ENCODE results near the gene HINT2.

Gene HINT2

DNA sequence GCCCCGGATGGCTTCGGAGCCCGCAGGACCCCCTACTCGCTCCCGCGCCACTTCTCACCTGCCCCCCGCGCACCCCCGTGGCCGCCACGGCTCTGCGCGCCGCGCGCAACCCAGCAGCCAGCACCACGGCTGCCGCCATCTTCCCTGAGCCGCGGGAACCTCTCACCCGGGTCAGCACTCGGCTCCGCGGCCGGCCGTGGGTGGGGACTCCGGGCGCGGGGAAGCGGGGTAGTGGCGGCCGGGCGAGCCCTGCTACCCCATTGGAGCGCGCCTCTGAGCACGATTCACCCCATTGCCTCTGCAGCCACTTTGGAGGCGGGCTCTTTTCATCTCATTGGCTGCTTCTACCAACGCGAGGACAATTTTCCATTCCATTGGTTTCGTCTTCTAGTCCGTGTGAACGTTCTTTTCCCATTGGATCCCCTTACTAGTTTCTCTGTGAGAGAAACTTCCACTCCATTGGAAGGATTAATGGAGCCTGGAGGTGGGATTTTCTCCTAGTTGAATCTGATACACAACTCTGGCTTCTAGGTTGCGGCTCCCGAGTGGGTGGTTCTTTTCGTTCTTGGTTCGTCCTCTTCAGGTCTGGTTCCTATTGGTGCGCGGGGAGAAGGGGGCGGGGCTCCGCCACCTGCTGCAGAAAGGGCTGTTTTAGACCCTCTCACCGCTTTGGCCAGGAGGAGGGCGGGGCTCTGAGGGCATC is at the start of gene HINT2:
Gene HINT2, minus strand, starts transcription at position 202 of the 703 bp plus-strand sequence. Its CDS starts 63 bp downstream, at position 139.
- TF ChIP-seq, protein P1, sequence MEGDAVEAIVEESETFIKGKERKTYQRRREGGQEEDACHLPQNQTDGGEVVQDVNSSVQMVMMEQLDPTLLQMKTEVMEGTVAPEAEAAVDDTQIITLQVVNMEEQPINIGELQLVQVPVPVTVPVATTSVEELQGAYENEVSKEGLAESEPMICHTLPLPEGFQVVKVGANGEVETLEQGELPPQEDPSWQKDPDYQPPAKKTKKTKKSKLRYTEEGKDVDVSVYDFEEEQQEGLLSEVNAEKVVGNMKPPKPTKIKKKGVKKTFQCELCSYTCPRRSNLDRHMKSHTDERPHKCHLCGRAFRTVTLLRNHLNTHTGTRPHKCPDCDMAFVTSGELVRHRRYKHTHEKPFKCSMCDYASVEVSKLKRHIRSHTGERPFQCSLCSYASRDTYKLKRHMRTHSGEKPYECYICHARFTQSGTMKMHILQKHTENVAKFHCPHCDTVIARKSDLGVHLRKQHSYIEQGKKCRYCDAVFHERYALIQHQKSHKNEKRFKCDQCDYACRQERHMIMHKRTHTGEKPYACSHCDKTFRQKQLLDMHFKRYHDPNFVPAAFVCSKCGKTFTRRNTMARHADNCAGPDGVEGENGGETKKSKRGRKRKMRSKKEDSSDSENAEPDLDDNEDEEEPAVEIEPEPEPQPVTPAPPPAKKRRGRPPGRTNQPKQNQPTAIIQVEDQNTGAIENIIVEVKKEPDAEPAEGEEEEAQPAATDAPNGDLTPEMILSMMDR (conservative IDR thresholded peaks at IDR 0.05), result no peak
- H3K27ac ChIP-seq, result peak within 1 kb of the TSS; percentile 98

DNA sequence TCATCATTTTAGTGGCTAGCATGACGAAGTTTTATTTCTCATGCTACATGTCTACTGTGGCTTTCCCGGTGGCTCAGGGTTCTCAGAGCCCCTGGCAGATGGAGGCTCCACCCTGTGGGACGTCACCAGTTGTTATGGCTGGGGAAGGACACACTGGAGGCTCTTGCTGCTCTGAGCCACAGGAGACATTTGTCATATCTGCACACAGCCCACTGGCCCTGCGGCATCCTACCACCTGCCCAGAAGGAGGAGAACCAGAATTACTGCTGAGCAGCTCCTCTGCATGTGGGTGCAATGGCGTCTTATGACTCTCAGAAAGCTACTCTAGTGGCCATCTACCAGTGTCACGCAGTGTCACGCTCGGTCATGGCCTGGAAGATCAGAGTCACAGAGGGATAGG is 48.7 kb upstream of the HINT2 start:
- TF ChIP-seq, protein P1 (conservative IDR thresholded peaks at IDR 0.05), result no peak

DNA sequence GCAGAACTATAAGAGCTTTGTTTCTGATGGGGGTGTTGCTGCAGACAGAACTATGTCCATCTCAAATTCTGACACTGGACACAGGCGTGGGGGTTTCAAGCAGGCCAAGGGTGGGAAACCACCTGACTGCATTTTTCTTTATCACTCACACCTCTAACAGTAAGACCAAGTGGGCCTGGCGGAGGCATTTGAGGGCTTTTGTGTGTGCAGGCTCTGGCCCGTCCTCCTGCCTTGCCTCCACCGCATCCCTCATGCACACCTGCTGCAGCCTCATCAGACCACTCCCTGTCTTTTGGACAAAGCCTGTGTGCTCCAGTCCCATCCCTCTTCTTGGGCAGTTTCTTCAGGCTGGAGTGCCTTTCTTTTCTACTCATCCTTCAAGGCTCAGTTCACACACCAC is 47.5 kb upstream of the HINT2 start:
- TF ChIP-seq, protein P1 (conservative IDR thresholded peaks at IDR 0.05), result no peak
- H3K27ac ChIP-seq, result no peak overlapping the region

More for the DNA sequence above, 48.7 kb upstream of the HINT2 start:
- no peak overlapping the region for H3K27ac ChIP-seq

DNA sequence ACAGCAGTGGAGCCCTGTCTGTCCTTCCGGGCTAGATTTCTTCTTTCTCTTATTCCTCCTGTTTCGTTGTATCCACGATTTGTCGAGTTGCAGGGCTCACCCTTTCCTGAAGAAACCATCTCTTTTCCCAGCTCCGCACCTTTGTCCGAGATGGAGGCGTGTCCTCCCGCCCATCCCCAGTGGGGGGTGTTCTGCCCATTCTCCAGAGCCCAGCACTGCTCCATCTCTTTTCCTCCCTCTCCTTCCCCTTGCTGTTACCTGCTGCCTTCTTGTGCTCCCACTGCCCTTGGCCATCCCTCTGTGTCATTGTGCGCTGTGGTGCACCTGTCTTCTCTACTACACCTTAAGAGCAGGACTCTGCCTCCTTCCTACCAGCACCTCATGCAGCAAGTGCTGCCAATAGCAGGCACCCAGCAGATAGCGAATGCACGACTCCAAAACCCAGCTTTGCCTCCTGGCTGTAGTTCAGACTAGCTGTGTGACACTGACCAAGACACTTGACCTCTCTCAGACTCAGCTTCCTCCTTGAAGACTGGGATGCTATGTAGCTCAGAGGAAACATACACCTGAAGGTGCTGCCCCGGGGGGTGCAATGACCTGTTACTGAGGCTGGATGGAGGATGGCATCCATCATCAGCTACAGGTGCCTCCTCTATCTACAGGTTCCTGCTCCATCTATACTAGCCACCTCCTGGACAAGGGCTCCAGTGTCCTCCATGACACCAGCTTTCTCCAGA is 46.5 kb upstream of the HINT2 start:
- TF ChIP-seq, protein P1 (conservative IDR thresholded peaks at IDR 0.05), result no peak
- no peak overlapping the region for H3K27ac ChIP-seq

DNA sequence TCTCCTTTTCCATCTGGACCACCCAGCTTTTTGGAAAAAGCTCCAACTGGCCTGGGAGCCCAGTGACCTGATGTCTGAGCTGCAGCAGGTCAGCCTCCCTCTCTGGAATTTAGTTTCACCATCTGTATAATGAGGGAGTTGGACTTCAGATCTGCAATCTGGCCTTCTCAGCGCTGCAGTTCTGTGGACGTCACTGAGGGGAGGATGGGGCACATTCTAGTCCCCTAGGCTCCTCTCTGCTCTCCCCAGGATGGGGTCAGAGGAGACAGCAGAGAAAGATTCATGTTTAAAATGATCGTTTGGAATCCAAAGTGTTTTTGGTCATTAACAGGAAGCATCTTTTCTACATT is 45.1 kb upstream of the HINT2 start:
- no peak overlapping the region for H3K27ac ChIP-seq
- TF ChIP-seq, protein P1 (conservative IDR thresholded peaks at IDR 0.05), result no peak

DNA sequence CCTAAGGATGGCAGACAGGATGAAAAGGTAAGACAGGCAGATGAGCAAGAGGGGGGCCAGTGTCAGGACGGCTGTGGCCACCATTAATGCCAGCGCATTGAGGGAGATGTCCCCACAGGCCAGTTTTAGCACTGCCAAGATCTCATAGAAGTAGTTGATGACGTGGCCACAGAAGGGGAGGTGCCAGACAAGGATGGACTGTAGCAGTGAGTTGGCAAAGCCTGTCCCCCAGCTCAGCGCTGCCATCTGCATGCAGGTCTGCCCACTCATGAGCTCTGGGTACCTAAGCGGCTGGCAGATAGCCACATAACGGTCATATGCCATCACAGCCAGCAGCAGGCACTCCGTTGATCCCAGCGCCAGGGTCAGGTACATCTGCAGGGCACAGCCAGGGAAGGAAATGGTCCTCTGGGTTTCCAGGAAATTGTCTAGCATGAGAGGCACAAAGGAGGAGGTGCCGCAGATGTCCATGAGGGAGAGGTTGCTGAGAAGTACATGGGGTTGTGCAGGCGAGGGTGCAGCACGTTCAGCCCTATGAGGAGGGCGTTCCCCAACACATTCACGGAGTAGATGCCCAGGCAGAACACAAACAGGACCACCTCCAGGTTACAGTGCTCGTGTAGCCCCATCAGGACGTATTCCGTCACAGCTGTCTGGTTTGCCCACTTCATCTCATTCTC is 44.6 kb upstream of the HINT2 start:
- H3K27ac ChIP-seq, result no peak overlapping the region
- TF ChIP-seq, protein P1 (conservative IDR thresholded peaks at IDR 0.05), result no peak

DNA sequence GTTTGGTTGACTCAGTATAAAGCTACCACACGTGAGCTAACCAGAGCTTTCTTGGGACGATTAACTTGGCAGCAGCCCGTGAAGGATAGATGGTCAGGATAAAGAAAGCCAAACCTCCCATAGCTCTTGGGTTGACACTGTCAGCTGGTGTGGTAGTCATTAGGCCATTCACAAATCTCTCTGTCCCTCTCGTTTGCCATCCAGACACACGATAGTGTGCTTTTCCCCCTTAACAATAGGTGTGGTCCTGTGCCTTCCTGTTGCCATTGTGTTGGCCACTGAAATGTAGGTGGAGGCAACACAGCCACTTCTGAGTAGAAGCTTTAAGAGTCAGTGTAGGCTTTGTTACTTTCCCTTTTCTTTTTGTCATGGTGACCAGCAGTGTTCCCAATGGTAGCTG is 43.6 kb upstream of the HINT2 start:
- TF ChIP-seq, protein P1 (conservative IDR thresholded peaks at IDR 0.05), result no peak
- no peak overlapping the region for H3K27ac ChIP-seq
